Dermis microvascular lymphatic vessel endothelial cell (primary cell): Measurements from ENCODE around the gene MGP. TPM values are rescaled to one million over a fixed set of nuclear protein-coding genes. Genes with fewer than 3 reads are reported as not detected.

Experiments used
- DNase-seq, 2 donors: peaks; one replicate each; pipeline versions ENCODE4 v3.0.0 to v3.0.0-alpha.2; 2010; ENCODE audit warnings: low read depth in 2 of 2
- total RNA-seq: library from RNA; depleted of rRNA; stranded (reverse); fragments of >200 nt; gene quantifications from 2 replicates; pipeline ENCODE4 v1.2.1, GENCODE V29; 2014

MGP gene
- total RNA-seq, 1 donor from 2014 or later = 149 TPM

DNA sequence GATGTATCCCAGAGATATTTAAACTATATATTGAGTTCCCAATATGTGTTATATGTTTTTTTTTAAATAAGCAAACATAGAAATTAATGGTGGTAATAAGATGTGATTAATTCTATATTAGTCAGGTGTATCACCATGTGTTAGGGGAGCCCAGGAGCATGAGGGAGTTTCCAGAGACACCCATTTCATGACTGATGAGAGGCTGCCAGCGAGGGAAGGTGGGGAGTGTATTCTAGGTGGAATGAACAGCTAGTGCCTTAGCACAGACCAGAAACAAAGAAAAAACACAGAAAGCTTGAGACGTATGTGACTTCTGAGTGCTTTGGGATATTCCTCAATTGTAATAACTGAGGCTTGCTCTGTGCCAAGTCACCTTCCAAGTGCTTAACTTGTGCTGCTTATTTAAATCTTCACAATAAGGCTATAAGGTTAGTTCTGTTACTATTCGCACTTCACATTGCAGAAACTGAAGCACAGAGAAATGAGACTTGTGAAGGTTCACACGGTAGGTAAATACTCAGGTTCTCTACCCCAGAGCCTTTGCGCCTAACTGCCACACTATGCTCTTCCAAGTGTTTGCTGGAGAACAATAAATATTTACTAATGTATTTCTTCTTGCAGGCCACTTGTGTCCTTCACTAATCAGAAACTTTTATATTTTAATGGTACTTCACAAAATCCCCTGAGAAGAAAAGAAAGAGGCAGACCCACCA is 17.9 kb upstream of the MGP start:
- no peak for DNase-seq

DNA sequence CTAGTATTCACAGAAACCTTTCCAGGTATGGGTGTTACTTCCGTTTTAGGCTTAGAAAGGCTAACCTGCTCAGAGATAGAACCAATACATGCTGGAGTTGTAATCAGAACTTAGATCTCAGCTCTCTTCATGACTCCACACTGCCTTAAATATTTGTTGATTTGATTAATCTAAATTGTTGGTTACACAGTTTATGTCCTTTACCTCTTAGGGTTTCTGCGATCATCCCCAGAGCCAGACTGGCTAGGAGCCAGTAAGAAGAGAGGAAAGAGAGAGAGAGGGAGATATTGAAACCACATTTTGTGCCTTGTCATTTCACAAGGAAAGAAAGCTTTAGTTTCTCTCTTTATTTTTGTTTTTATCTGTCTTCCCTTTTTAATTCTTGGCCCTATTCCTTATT is 16.8 kb upstream of the MGP start:
- DNase-seq = no peak

DNA sequence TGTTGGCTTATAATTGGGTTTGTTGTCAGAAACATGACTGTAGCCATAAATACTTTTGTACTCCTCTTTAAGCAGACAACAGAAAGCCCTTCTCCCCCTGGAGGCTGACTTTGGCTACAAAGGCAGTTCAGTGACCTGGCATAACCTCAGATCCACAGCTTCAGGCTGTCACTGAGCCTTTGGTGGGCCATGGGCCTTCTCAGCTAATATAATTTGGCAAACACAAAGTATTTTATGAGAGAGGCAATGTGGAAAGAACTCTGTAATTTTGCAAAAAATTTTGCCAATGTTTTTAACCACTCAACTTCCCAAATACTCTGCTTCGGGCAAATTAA is 15.5 kb upstream of the MGP start:
- DNase-seq = no peak

DNA sequence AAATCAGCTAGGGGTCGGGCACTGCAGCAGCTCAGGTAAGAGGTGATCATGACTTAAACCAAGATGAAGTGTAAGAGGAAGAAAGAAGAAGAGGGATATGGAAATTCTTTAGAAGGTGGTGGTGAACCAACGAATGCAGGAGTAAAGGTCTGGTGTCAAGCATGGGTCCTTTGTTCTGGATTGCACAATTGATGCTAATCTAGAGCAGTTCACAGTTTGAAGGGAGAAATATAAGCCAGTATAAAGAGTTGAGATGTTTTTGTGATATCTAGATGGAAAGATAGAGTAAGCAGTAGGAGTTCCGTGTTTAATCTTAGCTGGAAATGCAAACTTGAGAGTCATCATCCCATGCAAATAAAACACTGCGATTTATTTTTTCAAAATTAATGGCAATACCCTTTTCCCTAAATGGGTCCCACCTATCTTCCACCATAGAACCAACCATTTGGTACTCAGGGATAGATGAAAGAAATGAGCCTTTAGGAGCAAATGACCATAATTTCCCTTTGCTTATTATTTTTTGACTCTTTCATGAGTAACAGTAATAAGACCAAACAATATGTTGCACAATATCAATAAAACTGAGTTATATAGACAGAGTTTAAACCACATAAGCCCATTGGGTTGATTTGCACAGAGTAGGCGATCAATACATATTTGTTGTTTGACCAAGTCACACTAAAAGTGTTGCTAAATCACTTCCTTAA is 15.0 kb upstream of the MGP start:
- DNase-seq = no peak

DNA sequence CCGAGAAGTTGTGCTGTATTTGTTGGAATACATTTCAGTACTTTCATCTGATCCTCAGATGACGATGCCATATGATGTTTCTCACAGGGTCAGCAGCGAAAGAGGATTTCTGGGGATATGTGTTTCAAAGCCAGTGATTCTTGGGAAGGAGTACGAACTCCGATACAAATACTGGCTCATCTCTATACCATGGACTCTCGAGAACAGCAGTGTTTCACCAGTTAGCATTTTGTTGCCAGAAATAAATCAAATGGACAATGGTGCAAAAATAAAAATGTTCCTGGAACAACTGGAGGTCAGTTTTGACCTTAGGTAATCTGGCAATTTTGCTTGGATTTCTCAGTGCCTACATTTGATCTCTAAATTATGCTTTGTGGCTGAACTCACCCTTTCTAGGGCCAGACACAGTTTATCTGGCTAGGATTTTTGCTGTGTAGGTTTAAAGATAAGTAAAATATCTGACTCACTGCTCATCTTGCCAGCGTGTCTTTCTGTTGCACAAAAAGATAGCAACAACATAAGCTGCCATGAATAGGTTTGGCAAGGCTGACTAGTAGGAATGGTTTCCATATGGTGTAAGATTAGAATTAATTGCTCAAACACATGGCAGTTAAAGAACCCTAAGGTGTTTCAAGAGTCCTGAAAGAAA is 11.0 kb upstream of the MGP start:
- DNase-seq = no peak

DNA sequence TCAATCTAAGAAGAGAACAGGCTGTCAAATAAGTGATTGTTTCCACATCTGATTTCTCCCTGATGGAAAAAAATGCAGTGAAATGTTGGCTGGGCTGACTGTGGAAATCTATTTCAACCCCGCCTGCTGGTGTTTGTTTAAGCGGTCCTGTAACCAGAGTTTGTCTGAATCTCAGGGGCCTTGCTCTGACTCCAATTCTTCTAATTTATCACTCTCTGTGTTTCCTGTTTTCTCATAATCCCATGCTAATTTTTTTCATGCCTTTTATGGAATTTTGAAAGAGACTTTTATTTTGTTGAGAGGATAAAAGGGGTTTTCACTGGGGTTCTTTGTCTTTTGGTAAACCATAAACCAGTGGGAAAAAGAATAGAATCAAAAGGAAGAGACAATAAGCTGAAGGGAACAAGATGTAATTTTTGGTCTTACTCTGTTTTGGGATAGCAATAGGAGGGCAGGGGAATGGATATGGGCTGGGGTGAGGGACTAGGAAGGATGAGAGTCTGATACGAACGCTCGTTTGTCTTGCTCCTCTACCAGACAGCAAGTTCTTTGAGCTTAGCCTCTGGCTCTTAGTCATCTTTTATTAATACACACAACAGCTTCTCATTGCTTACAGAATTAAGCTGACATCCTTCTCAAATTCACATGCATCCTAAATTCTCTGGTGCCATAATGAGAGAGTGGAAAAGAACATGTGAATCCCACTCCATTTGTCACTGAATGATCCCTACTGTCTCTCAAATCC is 8.0 kb upstream of the MGP start:
- peak in 1 of 2 donors; percentile 54 for DNase-seq

GRCh38 chr12:14892726-14893505 is 7.3 kb upstream of the MGP start:
- no peak for DNase-seq

GRCh38 chr12:14890701-14891100 is 5.0 kb upstream of the MGP start:
- DNase-seq = no peak

DNA sequence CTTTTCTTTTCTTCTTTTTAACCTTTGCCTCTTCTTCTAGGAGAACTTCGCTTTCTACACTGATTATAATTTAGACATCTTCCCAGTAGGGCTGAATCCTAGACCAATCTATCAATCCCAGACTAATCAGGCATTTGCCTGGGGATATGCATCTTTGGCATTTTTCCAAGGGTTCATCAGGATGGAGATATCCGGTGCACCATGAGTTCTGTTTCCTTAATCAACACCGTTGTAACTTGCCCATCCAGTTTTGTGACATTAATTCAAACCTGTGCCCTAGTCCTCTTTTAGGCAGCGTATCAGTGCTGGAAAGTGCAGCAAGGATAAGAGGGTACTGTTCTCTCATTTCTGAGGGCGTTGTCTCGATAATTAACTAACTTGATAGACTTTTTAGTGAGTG is 617 bp upstream of the MGP start:
- DNase-seq = peak in 1 of 2 donors; percentile 56

DNA sequence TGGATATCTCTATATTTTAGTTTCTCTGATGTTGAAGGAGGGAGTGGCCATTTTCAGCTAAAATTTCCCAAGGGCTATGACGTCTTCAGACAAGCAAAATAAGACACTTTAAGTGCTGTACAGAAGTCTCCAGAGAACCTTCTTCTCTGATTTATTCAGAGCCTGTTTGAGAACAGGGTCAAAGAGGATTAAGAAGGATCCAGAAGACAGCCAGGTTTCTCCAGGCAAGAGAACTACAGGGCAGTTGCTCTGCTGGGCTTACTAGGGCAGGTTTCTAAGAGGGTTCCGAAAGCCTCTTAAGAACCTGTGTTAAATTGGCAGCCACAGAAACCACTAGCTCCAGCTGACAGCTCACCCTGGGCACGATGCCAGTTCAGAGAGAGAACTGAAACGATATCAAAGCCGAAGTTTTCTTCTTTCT is 1.2 kb downstream of the MGP start:
- DNase-seq = peak in 1 of 2 donors; percentile 84

DNA sequence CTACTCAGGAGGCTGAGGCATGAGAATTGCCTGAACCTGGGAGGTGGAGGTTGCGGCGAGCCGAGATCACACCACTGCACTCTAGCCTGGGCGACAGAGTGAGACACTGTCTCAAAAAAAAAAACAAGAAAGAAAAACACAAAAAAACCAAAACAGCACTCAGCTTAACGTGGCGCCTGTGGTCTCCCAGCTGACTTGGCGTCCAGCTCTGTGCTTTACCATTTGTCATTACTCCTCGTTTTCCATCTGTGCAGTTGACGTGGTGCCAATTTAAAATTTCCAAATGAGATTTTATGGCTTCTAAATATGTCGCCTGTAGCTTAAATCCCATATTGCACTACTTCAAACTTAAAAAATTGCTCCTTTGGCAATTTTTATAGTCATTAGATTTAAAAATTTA is 2.0 kb downstream of the MGP start:
- no peak for DNase-seq

- DNase-seq = no peak
These were observed 4.7 kb downstream of the MGP start for GRCh38 chr12:14880890-14881453.

GRCh38 chr12:14879222-14879933 is 6.3 kb downstream of the MGP start:
- peak in 1 of 2 donors; percentile 33 for DNase-seq

- DNase-seq = no peak
These were observed 7.2 kb downstream of the MGP start for GRCh38 chr12:14878488-14878887.

- no peak for DNase-seq
These were observed 8.8 kb downstream of the MGP start for GRCh38 chr12:14876833-14877232.

DNA sequence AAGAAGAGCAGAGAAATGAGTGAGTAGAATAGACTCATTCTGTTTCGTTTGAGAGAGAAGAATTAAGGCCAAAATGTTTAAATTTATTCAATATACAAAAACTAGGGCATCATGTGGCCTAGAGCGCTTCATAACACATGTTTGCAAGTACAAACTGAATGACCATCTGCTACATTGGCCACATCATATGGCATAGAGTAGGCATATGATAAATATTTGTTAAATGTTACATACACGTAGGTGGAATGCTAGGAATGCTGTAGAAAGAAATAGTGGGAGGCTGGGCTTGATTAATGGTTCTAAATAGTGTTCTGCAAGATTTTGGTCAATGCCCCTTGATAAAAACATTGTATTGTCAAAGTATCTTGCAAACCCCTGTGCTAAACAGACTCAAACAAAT is 10.8 kb downstream of the MGP start:
- no peak for DNase-seq

DNA sequence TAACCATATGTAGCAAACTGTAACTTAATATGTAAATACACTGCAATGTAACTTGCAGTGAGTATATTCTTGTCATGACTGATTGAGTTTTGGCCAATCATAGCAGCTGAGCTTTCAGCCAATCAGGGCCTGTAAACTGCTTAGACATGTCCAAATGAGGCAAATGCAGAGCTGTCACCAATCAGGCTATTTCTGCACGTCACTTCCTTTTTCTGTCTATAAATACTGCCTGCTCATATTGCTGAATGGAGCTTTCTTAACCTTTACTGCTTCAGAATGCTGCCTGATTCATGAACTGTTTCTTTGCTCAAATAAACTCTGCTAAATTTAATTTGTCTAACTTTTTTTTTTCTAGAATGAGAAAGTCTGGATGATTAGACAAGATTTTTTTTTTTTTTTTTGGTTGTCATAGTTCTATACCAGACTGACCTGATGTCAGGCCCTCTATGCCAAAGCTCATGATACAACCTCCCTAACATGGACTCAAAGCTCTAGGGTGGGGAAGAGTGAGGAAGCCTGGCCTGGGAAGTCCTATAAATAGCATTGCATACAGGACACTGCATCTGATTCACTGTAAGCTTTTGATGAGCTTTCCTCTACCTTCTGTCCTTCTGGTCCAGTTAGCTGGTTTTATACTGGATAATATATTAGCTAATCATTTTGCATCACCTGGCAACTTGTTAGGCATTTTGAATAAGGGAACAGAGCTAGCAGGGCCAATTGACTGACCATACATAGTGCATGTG is 12.0 kb downstream of the MGP start:
- DNase-seq = no peak

DNA sequence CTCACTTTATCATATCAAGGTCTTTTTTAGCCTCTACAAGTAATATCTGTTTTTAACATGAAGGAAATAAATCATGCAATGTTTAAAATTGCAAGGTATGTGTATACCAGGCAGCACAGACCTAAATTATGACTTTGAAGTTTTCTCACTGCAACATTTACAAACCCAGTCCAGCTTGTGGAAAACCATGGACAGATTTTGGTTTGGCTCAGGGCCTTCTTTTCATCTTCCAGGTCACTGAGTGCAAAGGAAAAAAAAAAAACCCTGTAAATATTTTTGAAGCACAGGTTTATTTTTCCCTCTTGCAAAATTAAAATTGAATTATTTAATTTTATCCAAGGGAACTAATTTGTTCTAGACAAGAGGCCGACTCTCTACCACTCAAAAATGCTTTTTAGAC is 13.8 kb downstream of the MGP start:
- DNase-seq = no peak

DNA sequence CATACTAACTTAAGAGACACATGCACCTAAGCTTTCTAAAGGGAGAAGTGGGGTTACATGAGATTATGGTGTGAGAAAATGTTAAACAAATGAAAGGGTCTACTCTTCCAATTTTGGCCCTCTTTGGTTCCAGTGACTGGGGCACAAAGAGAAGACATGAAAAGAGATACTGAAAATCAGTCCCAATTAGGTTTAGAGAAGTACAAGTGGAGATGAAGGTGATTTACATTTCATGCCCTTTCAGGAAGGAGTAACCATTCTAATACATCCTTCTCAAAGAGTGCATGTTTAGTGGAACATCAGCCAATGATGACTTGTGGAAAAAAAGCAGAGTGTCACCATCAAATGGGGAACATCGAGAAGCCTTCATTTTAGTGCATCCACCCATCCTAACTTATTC is 14.4 kb downstream of the MGP start:
- no peak for DNase-seq
